ENCODE data around the gene MFSD2B. TPM values are rescaled to one million over a fixed set of nuclear protein-coding genes. Genes with fewer than 3 reads are reported as not detected.

The MFSD2B gene
- total RNA-seq, 1 experiment from 2014 or later: 0.48 TPM

DNA sequence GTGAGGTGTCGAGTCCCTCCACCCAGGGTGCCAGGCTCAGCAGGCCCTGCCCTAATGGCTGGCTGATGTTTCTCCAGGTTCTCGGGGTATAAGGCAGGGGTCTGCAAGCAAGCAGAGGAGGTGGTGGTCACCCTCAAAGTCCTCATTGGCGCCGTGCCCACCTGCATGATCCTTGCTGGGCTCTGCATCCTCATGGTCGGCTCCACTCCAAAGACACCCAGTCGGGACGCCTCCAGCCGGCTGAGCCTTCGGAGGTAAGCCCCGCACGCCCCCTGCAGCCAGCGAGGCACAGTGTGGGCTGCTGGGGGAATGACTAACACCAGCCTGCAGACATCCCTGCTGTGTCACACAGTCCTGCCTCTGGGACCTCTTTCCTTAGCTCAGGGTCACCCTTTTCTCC is 14.1 kb downstream of the MFSD2B start:
- BruUV-seq (replicated peaks): no TSS peak
- ChIA-PET CTCF (interaction anchor here (1.2 kb wide), 1 partner anchor 97 kb away, joined by 3 read pairs; the partner anchor contains the start of gene ATAD2B), POLR2A (no interaction called here)
- no peak for DNase-seq
- Histone ChIP-seq H3K4me1 (no peaks in the 10 kb centered on the region), H3K36me3 (ENCODE audit: control insufficient read depth, insufficient read depth, low read length) (peaks cover 2% of the 10 kb centered on the region; the same call in 1 of the 2 replicates), H3K9me3 (no peaks in the 10 kb centered on the region), H3K4me3 (ENCODE audit: low read depth, low read length) (no peak overlapping the region), H3K27me3 (replicated peaks; ENCODE audit: control insufficient read depth, insufficient read depth, low read length) (no peaks in the 10 kb centered on the region)
- TF ChIP-seq, protein P1, sequence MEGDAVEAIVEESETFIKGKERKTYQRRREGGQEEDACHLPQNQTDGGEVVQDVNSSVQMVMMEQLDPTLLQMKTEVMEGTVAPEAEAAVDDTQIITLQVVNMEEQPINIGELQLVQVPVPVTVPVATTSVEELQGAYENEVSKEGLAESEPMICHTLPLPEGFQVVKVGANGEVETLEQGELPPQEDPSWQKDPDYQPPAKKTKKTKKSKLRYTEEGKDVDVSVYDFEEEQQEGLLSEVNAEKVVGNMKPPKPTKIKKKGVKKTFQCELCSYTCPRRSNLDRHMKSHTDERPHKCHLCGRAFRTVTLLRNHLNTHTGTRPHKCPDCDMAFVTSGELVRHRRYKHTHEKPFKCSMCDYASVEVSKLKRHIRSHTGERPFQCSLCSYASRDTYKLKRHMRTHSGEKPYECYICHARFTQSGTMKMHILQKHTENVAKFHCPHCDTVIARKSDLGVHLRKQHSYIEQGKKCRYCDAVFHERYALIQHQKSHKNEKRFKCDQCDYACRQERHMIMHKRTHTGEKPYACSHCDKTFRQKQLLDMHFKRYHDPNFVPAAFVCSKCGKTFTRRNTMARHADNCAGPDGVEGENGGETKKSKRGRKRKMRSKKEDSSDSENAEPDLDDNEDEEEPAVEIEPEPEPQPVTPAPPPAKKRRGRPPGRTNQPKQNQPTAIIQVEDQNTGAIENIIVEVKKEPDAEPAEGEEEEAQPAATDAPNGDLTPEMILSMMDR (IDR thresholded peaks at IDR 0.05; ENCODE audit: insufficient read depth in 1 of 2, low read depth in 1 of 2, low read length in 1 of 2, severe bottlenecking in 1 of 2, unreplicated experiment in 1 of 2): peak in 1 of 2 experiments; percentile 23
- H3K4me3 Mint-ChIP-seq (ENCODE audit: unreplicated experiment): no peak overlapping the region
- H3K27me3 Mint-ChIP-seq (ENCODE audit: insufficient read depth, unreplicated experiment): no peaks in the 10 kb centered on the region
- no peaks in the 10 kb centered on the region for H3K9me3 Mint-ChIP-seq (ENCODE audit: unreplicated experiment)
- intact Hi-C loops (cut with micrococcal nuclease; ENCODE audit: unreplicated experiment): no loop called here
- H3K36me3 Mint-ChIP-seq (ENCODE audit: insufficient read depth, unreplicated experiment): peaks cover 7% of the 10 kb centered on the region
- H3K27ac Mint-ChIP-seq (ENCODE audit: unreplicated experiment): no peak overlapping the region
- H3K4me1 Mint-ChIP-seq (ENCODE audit: low read depth, unreplicated experiment): no peaks in the 10 kb centered on the region

DNA sequence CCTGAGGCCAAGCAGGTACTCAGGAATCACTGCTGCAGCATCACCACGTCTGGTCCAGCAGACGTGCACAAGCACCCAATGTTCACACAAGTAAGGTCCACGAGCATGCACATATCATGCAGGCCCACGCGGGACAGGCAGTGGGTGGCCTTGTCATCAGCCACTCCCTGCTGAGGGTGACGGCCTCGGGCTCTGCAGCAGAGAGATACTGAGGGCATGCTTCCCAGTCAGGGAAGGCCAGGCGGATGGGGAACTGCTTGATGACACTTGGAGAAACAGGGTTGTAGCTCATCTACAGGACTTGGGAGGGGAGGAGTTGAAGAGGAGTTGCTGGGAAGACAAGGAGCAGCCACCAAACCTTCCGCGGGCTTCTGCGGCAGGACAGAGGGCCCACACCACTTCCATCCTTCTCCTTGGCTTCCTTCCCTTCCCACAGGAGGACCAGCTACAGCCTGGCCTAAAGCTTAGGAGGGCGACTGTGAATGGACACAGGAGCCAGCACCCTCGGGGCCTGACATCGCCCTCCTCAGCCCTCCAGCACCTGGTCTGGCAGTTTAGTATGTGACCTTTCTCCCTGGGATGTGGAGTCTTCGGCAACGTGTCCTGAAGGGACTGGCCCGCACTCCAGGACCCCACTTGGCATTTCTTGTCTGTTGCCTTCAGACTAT is 15.2 kb downstream of the MFSD2B start:
- H3K4me1 Mint-ChIP-seq (ENCODE audit: low read depth, unreplicated experiment): no peaks in the 10 kb centered on the region
- Histone ChIP-seq H3K9me3 (no peaks in the 10 kb centered on the region), H3K4me3 (ENCODE audit: low read depth, low read length) (no peak overlapping the region), H3K4me1 (no peaks in the 10 kb centered on the region), H3K27me3 (replicated peaks; ENCODE audit: control insufficient read depth, insufficient read depth, low read length) (no peaks in the 10 kb centered on the region), H3K36me3 (ENCODE audit: control insufficient read depth, insufficient read depth, low read length) (peaks cover 2% of the 10 kb centered on the region; the same call in 1 of the 2 replicates)
- no peaks in the 10 kb centered on the region for H3K9me3 Mint-ChIP-seq (ENCODE audit: unreplicated experiment)
- POLR2A ChIA-PET: no interaction called here
- no TSS peak for BruUV-seq (replicated peaks)
- CTCF ChIA-PET: interaction anchor here (1.2 kb wide), 1 partner anchor 98 kb away, joined by 3 read pairs; the partner anchor contains the start of gene ATAD2B
- intact Hi-C loops (cut with micrococcal nuclease; ENCODE audit: unreplicated experiment): no loop called here
- peaks cover 7% of the 10 kb centered on the region for H3K36me3 Mint-ChIP-seq (ENCODE audit: insufficient read depth, unreplicated experiment)
- no peak overlapping the region for H3K4me3 Mint-ChIP-seq (ENCODE audit: unreplicated experiment)
- TF ChIP-seq, protein P1 (IDR thresholded peaks at IDR 0.05; ENCODE audit: insufficient read depth in 1 of 2, low read depth in 1 of 2, low read length in 1 of 2, severe bottlenecking in 1 of 2, unreplicated experiment in 1 of 2): no peak
- no peak overlapping the region for H3K27ac Mint-ChIP-seq (ENCODE audit: unreplicated experiment)
- DNase-seq: no peak
- no peaks in the 10 kb centered on the region for H3K27me3 Mint-ChIP-seq (ENCODE audit: insufficient read depth, unreplicated experiment)

DNA sequence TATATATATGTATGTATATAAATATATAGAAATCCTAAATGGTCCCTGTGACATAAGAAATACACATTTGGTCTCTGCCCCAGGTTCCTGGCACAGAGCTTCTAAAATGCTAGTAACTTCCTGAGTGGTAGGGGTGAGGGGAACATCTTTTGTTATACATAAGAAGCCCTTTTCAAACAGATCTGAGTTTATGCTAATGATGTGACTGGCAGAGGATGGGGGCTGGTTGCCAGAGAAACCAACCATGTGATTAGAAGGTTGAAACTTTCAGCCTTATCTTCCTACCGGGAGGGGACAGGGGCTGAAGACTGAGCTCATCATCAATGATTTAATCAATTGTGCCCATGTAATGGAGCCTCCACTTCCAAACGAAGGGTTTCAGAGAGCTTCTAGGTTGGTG is 16.3 kb downstream of the MFSD2B start:
- Histone ChIP-seq H3K36me3 (ENCODE audit: control insufficient read depth, insufficient read depth, low read length) (peaks cover 2% of the 10 kb centered on the region; the same call in 1 of the 2 replicates), H3K27me3 (replicated peaks; ENCODE audit: control insufficient read depth, insufficient read depth, low read length) (no peaks in the 10 kb centered on the region), H3K4me3 (ENCODE audit: low read depth, low read length) (no peak overlapping the region), H3K4me1 (no peaks in the 10 kb centered on the region), H3K9me3 (no peaks in the 10 kb centered on the region)
- H3K27ac Mint-ChIP-seq (ENCODE audit: unreplicated experiment): no peak overlapping the region
- H3K4me1 Mint-ChIP-seq (ENCODE audit: low read depth, unreplicated experiment): no peaks in the 10 kb centered on the region
- ChIA-PET POLR2A (no interaction called here), CTCF (interaction anchor here (0.6 kb wide), 1 partner anchor 196 kb away, joined by 3 read pairs; no protein-coding TSS in a partner anchor)
- H3K9me3 Mint-ChIP-seq (ENCODE audit: unreplicated experiment): no peaks in the 10 kb centered on the region
- H3K27me3 Mint-ChIP-seq (ENCODE audit: insufficient read depth, unreplicated experiment): no peaks in the 10 kb centered on the region
- TF ChIP-seq, protein P1 (IDR thresholded peaks at IDR 0.05; ENCODE audit: insufficient read depth in 1 of 2, low read depth in 1 of 2, low read length in 1 of 2, severe bottlenecking in 1 of 2, unreplicated experiment in 1 of 2): no peak
- H3K36me3 Mint-ChIP-seq (ENCODE audit: insufficient read depth, unreplicated experiment): peaks cover 7% of the 10 kb centered on the region
- intact Hi-C loops (cut with micrococcal nuclease; ENCODE audit: unreplicated experiment): no loop called here
- no peak overlapping the region for H3K4me3 Mint-ChIP-seq (ENCODE audit: unreplicated experiment)
- no peak for DNase-seq
- BruUV-seq (replicated peaks): no TSS peak

Data from Caco-2 (cell line).